DOHH2 (cell line): ENCODE results near the gene KLHL33.

ENCODE experiments used
- H3F3A ChIP-seq: fragments of 200-600 bp; sonication (generic), shearing (Covaris generic); 2 replicates; pipeline ENCODE4 v1.6.0; 2016; ENCODE audit warnings: antibody characterized with exemption, mild to moderate bottlenecking; ENCODE audit not compliant: control insufficient read depth, insufficient read depth
- H3K27ac ChIP-seq: fragments of 200-600 bp; sonication (generic); 2 replicates; pipeline ENCODE4 v1.5.1; 2014; ENCODE audit warnings: low read depth, mild to moderate bottlenecking, low read length, moderate library complexity
- H3K27me3 ChIP-seq: fragments of 200-600 bp; sonication (generic); 2 replicates; pipeline ENCODE4 v1.6.1; 2014; ENCODE audit warnings: mild to moderate bottlenecking, low read length, mixed read lengths; ENCODE audit not compliant: control insufficient read depth
- H3K36me3 ChIP-seq: fragments of 200-600 bp; sonication (generic); 2 replicates; pipeline ENCODE4 v1.6.1; 2014; ENCODE audit warnings: mild to moderate bottlenecking, low read length, moderate library complexity, mixed read lengths; ENCODE audit not compliant: control insufficient read depth
- H3K4me1 ChIP-seq: fragments of 200-600 bp; sonication (generic); 2 replicates; pipeline ENCODE4 v1.6.1; 2014; ENCODE audit warnings: mild to moderate bottlenecking, low read length, mixed read lengths; ENCODE audit not compliant: control insufficient read depth
- H3K4me2 ChIP-seq: fragments of 200-600 bp; sonication (generic); 2 replicates; pipeline ENCODE4 v1.6.0; 2014; ENCODE audit warnings: mild to moderate bottlenecking, low read length, moderate library complexity
- H3K4me3 ChIP-seq: fragments of 200-600 bp; sonication (generic); 2 replicates; pipeline ENCODE4 v1.5.1; 2014; ENCODE audit warnings: mild to moderate bottlenecking, low read length, mixed read lengths
- H3K79me2 ChIP-seq: fragments of 200-600 bp; sonication (generic); 2 replicates; pipeline ENCODE4 v1.6.1; 2014; ENCODE audit warnings: mild to moderate bottlenecking, low read length, mixed read lengths; ENCODE audit not compliant: control insufficient read depth
- H3K9me2 ChIP-seq: fragments of 200-600 bp; sonication (generic); replicated peaks from 2 replicates; pipeline ENCODE4 v1.6.1; 2014; ENCODE audit warnings: mild to moderate bottlenecking, low read length, mixed read lengths; ENCODE audit not compliant: control insufficient read depth
- H3K9me3 ChIP-seq: fragments of 200-600 bp; sonication (generic); 2 replicates; pipeline ENCODE4 v1.6.1; 2014; ENCODE audit warnings: antibody characterized with exemption, low read length, mixed read lengths; ENCODE audit not compliant: control insufficient read depth, insufficient read depth
- H4K20me1 ChIP-seq: fragments of 200-600 bp; sonication (generic); 2 replicates; pipeline ENCODE4 v1.6.0; 2014; ENCODE audit warnings: low read depth, mild to moderate bottlenecking, antibody characterized with exemption, low read length, moderate library complexity; ENCODE audit not compliant: control insufficient read depth, insufficient read depth
- CTCF ChIP-seq: fragments of 200-600 bp; sonication (generic); IDR thresholded peaks from one replicate; pipeline ENCODE4 v1.5.1; 2014; ENCODE audit warnings: antibody characterized with exemption, mild to moderate bottlenecking, low read depth, low read length; ENCODE audit not compliant: poor library complexity, severe bottlenecking
- EZH2phosphoT487 ChIP-seq: fragments of 200-600 bp; sonication (generic); IDR thresholded peaks from 2 replicates; pipeline ENCODE4 v1.6.1; 2017; ENCODE audit warnings: borderline replicate concordance, mild to moderate bottlenecking, antibody characterized with exemption, low read length, moderate library complexity, mixed read lengths

Gene KLHL33

GRCh38 chr14:20388159-20388558 is 47.8 kb downstream of the KLHL33 start:
- H3K4me3 ChIP-seq, result no peak overlapping the region
- no peak overlapping the region for H3K4me2 ChIP-seq
- H3K79me2 ChIP-seq, result no peaks in the 10 kb centered on the region
- H3K9me2 ChIP-seq, result no peaks in the 10 kb centered on the region
- peaks cover 70% of the 10 kb centered on the region for H3K36me3 ChIP-seq
- H3K9me3 ChIP-seq, result no peaks in the 10 kb centered on the region
- H3K4me1 ChIP-seq, result no peaks in the 10 kb centered on the region
- TF ChIP-seq EZH2phosphoT487 (no peak), CTCF (no peak)
- no peaks in the 10 kb centered on the region for H3F3A ChIP-seq
- no peaks in the 10 kb centered on the region for H3K27me3 ChIP-seq
- H4K20me1 ChIP-seq, result no peaks in the 10 kb centered on the region
- no peak overlapping the region for H3K27ac ChIP-seq

GRCh38 chr14:20387576-20387975 is 48.4 kb downstream of the KLHL33 start:
- Histone ChIP-seq H3K36me3 (peaks cover 71% of the 10 kb centered on the region), H3K4me3 (no peak overlapping the region), H3K4me1 (no peaks in the 10 kb centered on the region), H3K79me2 (no peaks in the 10 kb centered on the region), H3K9me3 (no peaks in the 10 kb centered on the region), H3K4me2 (no peak overlapping the region), H4K20me1 (no peaks in the 10 kb centered on the region), H3K9me2 (no peaks in the 10 kb centered on the region), H3K27me3 (no peaks in the 10 kb centered on the region), H3K27ac (no peak overlapping the region), H3F3A (no peaks in the 10 kb centered on the region)
- TF ChIP-seq EZH2phosphoT487, result no peak
- TF ChIP-seq CTCF, result no peak

- H3K27ac ChIP-seq, result no peak overlapping the region
- no peaks in the 10 kb centered on the region for H3K9me2 ChIP-seq
- H3K79me2 ChIP-seq, result no peaks in the 10 kb centered on the region
- no peaks in the 10 kb centered on the region for H3K4me1 ChIP-seq
- no peaks in the 10 kb centered on the region for H4K20me1 ChIP-seq
- no peaks in the 10 kb centered on the region for H3K9me3 ChIP-seq
- no peak overlapping the region for H3K4me2 ChIP-seq
- no peak overlapping the region for H3K4me3 ChIP-seq
- no peak for TF ChIP-seq EZH2phosphoT487
- no peak for TF ChIP-seq CTCF
- no peaks in the 10 kb centered on the region for H3K27me3 ChIP-seq
- H3K36me3 ChIP-seq, result peaks cover 70% of the 10 kb centered on the region
- no peaks in the 10 kb centered on the region for H3F3A ChIP-seq
Measured at GRCh38 chr14:20386276-20386855, 49.6 kb downstream of the KLHL33 start.
